ENCODE data around the gene NFKB1. TPM values are rescaled to one million over a fixed set of nuclear protein-coding genes. Genes with fewer than 3 reads are reported as not detected.
A peak's percentile ranks its signal among the peaks of the same experiment; 100 is the strongest.
"Not testable (repeated sequence)": the region's sequence is repeated elsewhere in the genome, so short reads cannot be mapped to it uniquely, and the experiment has no call there.

The NFKB1 gene
- total RNA-seq, 1 donor from 2014 or later = 148 TPM

GRCh38 chr4:102478186-102478585, 23.0 kb upstream of the NFKB1 start:
- no peak overlapping the region for H3K27ac Mint-ChIP-seq

GRCh38 chr4:102479832-102480231, 21.3 kb upstream of the NFKB1 start:
- DNase-seq; H3K27ac Mint-ChIP-seq; H3K4me3 Mint-ChIP-seq; H3K36me3 Mint-ChIP-seq (ENCODE audit: low read depth); intact Hi-C loops (cut with micrococcal nuclease); H3K4me1 Mint-ChIP-seq; H3K27me3 Mint-ChIP-seq: not testable (repeated sequence)
- H3K9me3 Mint-ChIP-seq = peaks cover 39% of the 10 kb centered on the region

More at GRCh38 chr4:102478186-102478585, 23.0 kb upstream of the NFKB1 start:
- Mint-ChIP-seq H3K36me3 (ENCODE audit: low read depth) (peaks cover 4% of the 10 kb centered on the region), H3K27me3 (no peaks in the 10 kb centered on the region), H3K4me3 (no peak overlapping the region), H3K9me3 (peaks cover 34% of the 10 kb centered on the region), H3K4me1 (no peaks in the 10 kb centered on the region)
- no peak for DNase-seq
- intact Hi-C loops (cut with micrococcal nuclease) = no loop called here

GRCh38 chr4:102483120-102483519, 18.0 kb upstream of the NFKB1 start:
- peaks cover 7% of the 10 kb centered on the region for H3K4me1 Mint-ChIP-seq
- H3K4me3 Mint-ChIP-seq = no peak overlapping the region
- H3K36me3 Mint-ChIP-seq (ENCODE audit: low read depth) = peaks cover 4% of the 10 kb centered on the region
- DNase-seq = no peak
- no peak overlapping the region for H3K27ac Mint-ChIP-seq
- peaks cover 44% of the 10 kb centered on the region for H3K9me3 Mint-ChIP-seq
- intact Hi-C loops (cut with micrococcal nuclease) = no loop called here
- peaks cover 5% of the 10 kb centered on the region for H3K27me3 Mint-ChIP-seq

GRCh38 chr4:102483990-102484692, 17.0 kb upstream of the NFKB1 start:
- H3K4me3 Mint-ChIP-seq; H3K27me3 Mint-ChIP-seq; H3K36me3 Mint-ChIP-seq (ENCODE audit: low read depth); H3K27ac Mint-ChIP-seq; intact Hi-C loops (cut with micrococcal nuclease); DNase-seq; H3K4me1 Mint-ChIP-seq: not testable (repeated sequence)
- H3K9me3 Mint-ChIP-seq = peaks cover 49% of the 10 kb centered on the region

- Mint-ChIP-seq H3K4me3 (no peak overlapping the region), H3K4me1 (peaks cover 7% of the 10 kb centered on the region), H3K36me3 (ENCODE audit: low read depth) (no peaks in the 10 kb centered on the region), H3K27me3 (peaks cover 8% of the 10 kb centered on the region), H3K9me3 (peaks cover 18% of the 10 kb centered on the region), H3K27ac (no peak overlapping the region)
- DNase-seq = no peak
- intact Hi-C loops (cut with micrococcal nuclease) = no loop called here
These were observed 8.5 kb upstream of the NFKB1 start for GRCh38 chr4:102492531-102493241.

GRCh38 chr4:102493257-102493656, 7.9 kb upstream of the NFKB1 start:
- DNase-seq = no peak
- Mint-ChIP-seq H3K36me3 (ENCODE audit: low read depth) (no peaks in the 10 kb centered on the region), H3K4me3 (no peak overlapping the region)

GRCh38 chr4:102493794-102494193, 7.4 kb upstream of the NFKB1 start:
- Mint-ChIP-seq H3K9me3 (peaks cover 12% of the 10 kb centered on the region), H3K27me3 (peaks cover 1% of the 10 kb centered on the region), H3K4me3 (no peak overlapping the region)

More at GRCh38 chr4:102493257-102493656, 7.9 kb upstream of the NFKB1 start:
- peaks cover 4% of the 10 kb centered on the region for H3K27me3 Mint-ChIP-seq
- intact Hi-C loops (cut with micrococcal nuclease) = no loop called here
- H3K4me1 Mint-ChIP-seq = peaks cover 7% of the 10 kb centered on the region
- H3K9me3 Mint-ChIP-seq = peaks cover 13% of the 10 kb centered on the region
- no peak overlapping the region for H3K27ac Mint-ChIP-seq

GRCh38 chr4:102494603-102495002, 6.6 kb upstream of the NFKB1 start:
- Mint-ChIP-seq H3K27me3 (no peaks in the 10 kb centered on the region), H3K36me3 (ENCODE audit: low read depth) (no peaks in the 10 kb centered on the region), H3K4me3 (no peak overlapping the region), H3K9me3 (peaks cover 9% of the 10 kb centered on the region), H3K4me1 (peaks cover 7% of the 10 kb centered on the region), H3K27ac (no peak overlapping the region)
- intact Hi-C loops (cut with micrococcal nuclease) = no loop called here
- DNase-seq = no peak

More at GRCh38 chr4:102493794-102494193, 7.4 kb upstream of the NFKB1 start:
- H3K4me1 Mint-ChIP-seq = peaks cover 7% of the 10 kb centered on the region
- no peak overlapping the region for H3K27ac Mint-ChIP-seq
- intact Hi-C loops (cut with micrococcal nuclease) = no loop called here
- DNase-seq = no peak
- H3K36me3 Mint-ChIP-seq (ENCODE audit: low read depth) = no peaks in the 10 kb centered on the region

GRCh38 chr4:102497986-102498385, 3.2 kb upstream of the NFKB1 start:
- H3K27me3 Mint-ChIP-seq = no peaks in the 10 kb centered on the region
- no peak for DNase-seq
- intact Hi-C loops (cut with micrococcal nuclease) = no loop called here
- H3K9me3 Mint-ChIP-seq = peaks cover 8% of the 10 kb centered on the region
- peaks cover 11% of the 10 kb centered on the region for H3K4me1 Mint-ChIP-seq
- no peak overlapping the region for H3K4me3 Mint-ChIP-seq
- peaks cover 7% of the 10 kb centered on the region for H3K36me3 Mint-ChIP-seq (ENCODE audit: low read depth)
- no peak overlapping the region for H3K27ac Mint-ChIP-seq

GRCh38 chr4:102500352-102500695, 835 bp upstream of the NFKB1 start:
- H3K27me3 Mint-ChIP-seq = no peaks in the 10 kb centered on the region
- DNase-seq = peak; percentile 71
- peak overlapping the region; percentile 80 for H3K27ac Mint-ChIP-seq
- intact Hi-C loops (cut with micrococcal nuclease) = loop anchor here (2.0 to 5.0 kb wide), 4 partner anchors 87 to 1152 kb away; no protein-coding TSS in a partner anchor
- H3K4me3 Mint-ChIP-seq = peak overlapping the region; percentile 78
- peaks cover 24% of the 10 kb centered on the region for H3K36me3 Mint-ChIP-seq (ENCODE audit: low read depth)
- peaks cover 22% of the 10 kb centered on the region for H3K4me1 Mint-ChIP-seq
- H3K9me3 Mint-ChIP-seq = peaks cover 8% of the 10 kb centered on the region

GRCh38 chr4:102501447-102501696, 213 bp downstream of the NFKB1 start:
- DNase-seq = no peak
- intact Hi-C loops (cut with micrococcal nuclease) = loop anchor here (1.0 to 5.0 kb wide), 6 partner anchors 52 to 1153 kb away; partner anchors contain the start of gene SLC39A8
- peaks cover 24% of the 10 kb centered on the region for H3K4me1 Mint-ChIP-seq
- peak overlapping the region; percentile 95 for H3K4me3 Mint-ChIP-seq
- H3K9me3 Mint-ChIP-seq = peaks cover 8% of the 10 kb centered on the region
- H3K36me3 Mint-ChIP-seq (ENCODE audit: low read depth) = peaks cover 24% of the 10 kb centered on the region
- peak overlapping the region; percentile 82 for H3K27ac Mint-ChIP-seq
- H3K27me3 Mint-ChIP-seq = no peaks in the 10 kb centered on the region

- Mint-ChIP-seq H3K4me3 (peak overlapping the region; percentile 95), H3K27me3 (no peaks in the 10 kb centered on the region), H3K36me3 (ENCODE audit: low read depth) (peaks cover 24% of the 10 kb centered on the region), H3K4me1 (peaks cover 29% of the 10 kb centered on the region), H3K27ac (peak overlapping the region; percentile 95), H3K9me3 (peaks cover 8% of the 10 kb centered on the region)
- no peak for DNase-seq
- intact Hi-C loops (cut with micrococcal nuclease) = loop anchor here (1.0 to 5.0 kb wide), 4 partner anchors 33 to 505 kb away; partner anchors contain the start of gene UBE2D3
These were observed 1.3 kb downstream of the NFKB1 start for GRCh38 chr4:102502543-102502818.

GRCh38 chr4:102503301-102503746, 2.2 kb downstream of the NFKB1 start:
- Mint-ChIP-seq H3K27me3 (no peaks in the 10 kb centered on the region), H3K9me3 (peaks cover 8% of the 10 kb centered on the region), H3K36me3 (ENCODE audit: low read depth) (peaks cover 27% of the 10 kb centered on the region), H3K27ac (peak overlapping the region; percentile 69), H3K4me1 (peaks cover 36% of the 10 kb centered on the region), H3K4me3 (peak overlapping the region; percentile 95)
- no peak for DNase-seq
- intact Hi-C loops (cut with micrococcal nuclease) = loop anchor here (1.0 to 5.0 kb wide), 3 partner anchors 24 to 504 kb away; no protein-coding TSS in a partner anchor

Data from activated CD4-positive, alpha-beta T cell treated with anti-CD3 and anti-CD28 coated beads, Interleukin-2, amount 10 ng/mL, durations not matched to agents 24 days and 14 days (primary cell).